Activated CD4-positive, alpha-beta memory T cell treated with anti-CD3 and anti-CD28 coated beads for 36 hours (primary cell): ENCODE measurements around the gene SUPT20H. TPM values are rescaled to one million over a fixed set of nuclear protein-coding genes. Genes with fewer than 3 reads are reported as not detected.
"Not testable (repeated sequence)": the region's sequence is repeated elsewhere in the genome, so short reads cannot be mapped to it uniquely, and the experiment has no call there.

ENCODE experiments used
- CTCF ChIA-PET: fragments of 350-600 bp; sonication (Branson Sonifier 250); formaldehyde crosslinking; loops from one replicate; lab custom pipeline; 2021; ENCODE audit warnings: antibody characterized with exemption, inconsistent platforms; lab: Charles Lee
- POLR2A ChIA-PET: fragments of 350-600 bp; sonication (Branson Sonifier 250); formaldehyde crosslinking; loops from one replicate; lab custom pipeline; 2021; ENCODE audit warnings: antibody characterized with exemption; lab: Charles Lee
- DNase-seq: peaks from one replicate; pipeline ENCODE4 v3.0.0-alpha.2; 2020
- H3K27ac Mint-ChIP-seq: one replicate; pipeline ENCODE4 v1.8.0; 2021; ENCODE audit warnings: mixed read lengths
- H3K27me3 Mint-ChIP-seq: one replicate; pipeline ENCODE4 v1.8.0; 2021; ENCODE audit warnings: mixed read lengths
- H3K36me3 Mint-ChIP-seq: one replicate; pipeline ENCODE4 v1.8.0; 2021; ENCODE audit warnings: mixed read lengths
- H3K4me1 Mint-ChIP-seq: one replicate; pipeline ENCODE4 v1.8.0; 2021; ENCODE audit warnings: low read depth, mixed read lengths
- H3K4me3 Mint-ChIP-seq: one replicate; pipeline ENCODE4 v1.8.0; 2021; ENCODE audit warnings: mild to moderate bottlenecking, mixed read lengths
- H3K9me3 Mint-ChIP-seq: one replicate; pipeline ENCODE4 v1.8.0; 2021; ENCODE audit warnings: mixed read lengths
- intact Hi-C: fragments of 100-400 bp; cut with micrococcal nuclease; formaldehyde crosslinking; loops from one replicate; pipeline ENCODE4 v1.15.1; 2023
- total RNA-seq, 2 experiments: library from RNA; stranded (reverse); gene quantifications; one replicate each; pipeline ENCODE4 v1.2.3, GENCODE V29; 2021

Gene SUPT20H
- total RNA-seq, 2 experiments from 2014 or later: 56.8 TPM

DNA sequence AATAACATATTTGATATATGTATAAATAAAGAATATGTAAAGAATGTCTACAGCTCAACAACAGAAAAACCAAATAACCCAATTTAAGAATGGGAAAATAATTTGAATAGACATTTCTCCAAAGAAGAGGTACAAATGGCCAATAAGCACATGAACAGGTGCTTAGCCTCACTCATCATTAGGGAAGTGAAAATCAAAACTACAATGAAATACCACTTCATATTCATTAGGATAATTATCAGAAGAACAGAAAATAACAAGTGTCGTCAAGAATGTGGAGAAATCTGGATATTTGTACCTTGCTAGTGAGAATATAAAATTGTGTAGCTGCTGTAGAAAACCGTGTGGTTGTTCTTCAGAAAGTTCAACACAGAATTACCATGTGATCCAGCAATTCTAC, 8.4 kb upstream of the SUPT20H start:
- intact Hi-C loops: loop anchor here (10.0 kb wide), 1 partner anchor 213 kb away; no protein-coding TSS in a partner anchor
- Mint-ChIP-seq H3K4me1 (no peaks in the 10 kb centered on the region), H3K27me3 (peaks cover 2% of the 10 kb centered on the region), H3K4me3 (no peak overlapping the region), H3K9me3 (no peaks in the 10 kb centered on the region), H3K27ac (no peak overlapping the region), H3K36me3 (no peaks in the 10 kb centered on the region)
- POLR2A ChIA-PET: no interaction called here
- no peak for DNase-seq
- CTCF ChIA-PET: interaction anchor here (0.6 kb wide), 1 partner anchor 68 kb away, joined by 3 read pairs; no protein-coding TSS in a partner anchor

DNA sequence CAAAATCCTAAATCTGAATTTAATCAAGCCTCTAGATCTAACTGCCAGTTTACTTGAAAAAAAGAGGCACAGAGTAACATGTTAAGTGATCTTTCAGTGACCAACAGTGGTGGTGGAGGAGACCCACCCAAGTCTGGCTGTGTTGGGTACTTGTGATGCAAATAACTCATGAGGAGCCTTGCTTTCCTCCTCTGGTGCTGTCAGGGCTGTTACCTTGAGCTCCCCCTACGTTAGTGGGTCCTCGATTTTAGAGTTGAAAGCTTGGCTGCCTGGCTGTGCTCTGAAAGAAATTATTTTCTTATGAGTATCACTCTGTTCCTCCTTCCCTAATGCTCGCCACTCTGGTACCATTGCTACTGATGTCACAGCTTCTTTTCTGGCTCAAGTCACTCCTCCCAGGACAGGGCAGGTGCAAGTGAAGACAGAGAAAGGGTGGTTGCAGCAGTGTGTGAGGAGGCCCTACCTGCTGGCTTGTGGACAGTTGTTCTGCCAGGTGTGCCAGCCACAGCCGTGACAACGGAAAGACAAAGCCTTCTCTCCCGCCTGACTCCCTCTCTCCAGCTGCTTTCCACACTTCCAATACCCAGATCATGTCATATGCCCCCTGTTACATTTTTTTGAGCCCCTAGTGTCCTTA, 6.5 kb upstream of the SUPT20H start:
- POLR2A ChIA-PET: no interaction called here
- Mint-ChIP-seq H3K27me3 (peaks cover 2% of the 10 kb centered on the region), H3K9me3 (no peaks in the 10 kb centered on the region), H3K27ac (no peak overlapping the region), H3K4me1 (no peaks in the 10 kb centered on the region), H3K36me3 (no peaks in the 10 kb centered on the region), H3K4me3 (no peak overlapping the region)
- DNase-seq: no peak
- CTCF ChIA-PET: no interaction called here
- intact Hi-C loops: loop anchor here (10.0 kb wide), 1 partner anchor 211 kb away; no protein-coding TSS in a partner anchor

DNA sequence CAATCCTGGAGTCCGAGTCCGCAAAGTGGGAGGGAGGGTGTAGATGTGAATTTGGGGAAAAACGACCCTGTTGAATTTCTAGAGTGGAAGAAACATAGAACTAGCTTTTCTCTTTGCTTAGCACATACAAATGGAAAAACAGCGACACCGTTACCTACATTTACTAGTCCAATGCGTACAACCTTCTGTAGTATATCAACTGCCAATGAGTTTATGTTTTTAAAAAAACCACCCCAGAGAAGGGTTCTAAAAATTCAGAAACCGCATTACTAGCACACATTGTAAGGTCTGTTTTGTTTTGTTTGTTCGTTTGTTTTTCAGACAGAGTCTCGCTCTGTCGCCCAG, 332 bp upstream of the SUPT20H start:
- POLR2A ChIA-PET: interaction anchor here (1.4 kb wide), 1 partner anchor 59 kb away, joined by 4 read pairs; the partner anchor contains the start of gene EXOSC8
- Mint-ChIP-seq H3K4me1 (peaks cover 24% of the 10 kb centered on the region), H3K4me3 (peak overlapping the region; percentile 89), H3K27ac (peak overlapping the region; percentile 94), H3K9me3 (peaks cover 7% of the 10 kb centered on the region), H3K36me3 (peaks cover 12% of the 10 kb centered on the region), H3K27me3 (no peaks in the 10 kb centered on the region)
- intact Hi-C loops: loop anchor here (1.0 to 10.0 kb wide), 5 partner anchors 61 to 1289 kb away; partner anchors contain the start of genes ALG5, SPART and UFM1
- CTCF ChIA-PET: no interaction called here
- DNase-seq: no peak

DNA sequence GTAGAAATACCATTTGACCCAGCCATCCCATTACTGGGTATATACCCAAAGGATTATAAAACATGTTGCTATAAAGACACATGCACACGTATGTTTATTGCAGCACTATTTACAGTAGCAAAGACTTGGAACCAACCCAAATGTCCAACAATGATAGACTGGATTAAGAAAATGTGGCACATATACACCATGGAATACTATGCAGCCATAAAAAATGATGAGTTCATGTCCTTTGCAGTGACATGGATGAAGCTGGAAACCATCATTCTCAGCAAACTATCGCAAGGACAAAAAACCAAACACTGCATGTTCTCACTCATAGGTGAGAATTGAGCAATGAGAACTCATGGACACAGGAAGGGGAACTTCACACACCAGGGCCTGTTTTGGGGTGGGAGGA, 3.3 kb downstream of the SUPT20H start:
- CTCF ChIA-PET, POLR2A ChIA-PET, H3K27ac Mint-ChIP-seq, H3K27me3 Mint-ChIP-seq, intact Hi-C loops, H3K4me3 Mint-ChIP-seq, DNase-seq: not testable (repeated sequence)
- Mint-ChIP-seq H3K4me1 (peaks cover 52% of the 10 kb centered on the region), H3K9me3 (peaks cover 14% of the 10 kb centered on the region), H3K36me3 (peaks cover 28% of the 10 kb centered on the region)

DNA sequence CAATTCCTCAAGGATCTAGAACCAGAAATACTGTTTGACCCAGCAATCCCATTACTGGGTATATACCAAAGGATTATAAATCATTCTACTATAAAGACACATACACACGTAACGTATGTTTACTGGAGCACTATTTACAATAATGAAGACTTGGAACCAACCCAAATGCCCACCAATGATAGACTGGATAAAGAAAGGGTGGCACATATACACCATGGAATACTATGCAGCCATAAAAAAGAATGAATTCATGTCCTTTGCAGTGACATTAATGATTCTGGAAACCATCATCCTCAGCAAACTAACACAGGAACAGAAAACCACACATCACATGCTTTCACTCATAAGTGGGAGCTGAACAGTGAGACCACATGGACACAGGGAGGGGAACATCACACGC, 6.4 kb downstream of the SUPT20H start:
- POLR2A ChIA-PET, H3K27me3 Mint-ChIP-seq, H3K4me3 Mint-ChIP-seq, CTCF ChIA-PET, intact Hi-C loops, H3K27ac Mint-ChIP-seq, DNase-seq: not testable (repeated sequence)
- H3K4me1 Mint-ChIP-seq: peaks cover 47% of the 10 kb centered on the region
- peaks cover 14% of the 10 kb centered on the region for H3K9me3 Mint-ChIP-seq
- peaks cover 31% of the 10 kb centered on the region for H3K36me3 Mint-ChIP-seq

DNA sequence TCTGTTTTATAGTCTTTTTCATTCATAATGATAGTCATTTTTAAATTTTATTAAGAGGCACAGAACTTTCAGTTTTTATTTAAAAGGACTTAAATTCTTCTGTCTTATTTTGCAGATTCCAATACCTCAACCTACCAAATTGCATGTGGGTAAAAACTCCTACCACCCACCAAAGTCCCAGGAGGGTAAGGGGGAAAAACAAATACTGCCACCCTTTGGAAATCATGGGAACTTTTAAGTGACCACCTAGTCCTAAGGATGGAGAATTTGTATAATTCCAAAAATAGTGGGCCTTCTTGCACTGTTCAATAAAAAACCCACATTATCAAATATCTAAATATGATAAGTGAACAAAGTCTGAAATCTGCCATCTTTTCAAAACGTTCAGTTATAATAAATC, 9.7 kb downstream of the SUPT20H start:
- POLR2A ChIA-PET: no interaction called here
- Mint-ChIP-seq H3K36me3 (peaks cover 29% of the 10 kb centered on the region), H3K4me3 (no peak overlapping the region), H3K9me3 (peaks cover 7% of the 10 kb centered on the region), H3K27me3 (no peaks in the 10 kb centered on the region), H3K27ac (no peak overlapping the region), H3K4me1 (peaks cover 36% of the 10 kb centered on the region)
- CTCF ChIA-PET: no interaction called here
- no peak for DNase-seq
- intact Hi-C loops: no loop called here

DNA sequence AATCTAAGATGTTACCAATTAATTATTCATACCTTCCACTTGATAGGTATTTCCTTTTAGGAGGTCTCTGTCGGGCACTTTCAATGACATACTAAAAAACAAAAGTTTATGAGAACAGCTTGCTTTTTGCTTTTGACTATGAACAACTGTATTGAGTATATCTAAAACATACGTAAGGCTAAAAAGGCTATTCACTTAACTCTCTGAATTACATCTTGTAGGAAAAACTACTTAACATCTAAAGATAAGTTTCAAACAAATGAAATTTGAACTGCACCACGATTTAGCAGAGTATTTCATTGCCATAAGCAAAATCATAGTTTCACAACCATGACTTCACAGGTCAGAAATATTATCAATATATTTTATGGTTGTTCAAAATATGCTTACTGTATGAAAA, 11.6 kb downstream of the SUPT20H start:
- Mint-ChIP-seq H3K4me1 (peaks cover 22% of the 10 kb centered on the region), H3K9me3 (no peaks in the 10 kb centered on the region), H3K27me3 (no peaks in the 10 kb centered on the region), H3K36me3 (peaks cover 25% of the 10 kb centered on the region), H3K27ac (no peak overlapping the region), H3K4me3 (no peak overlapping the region)
- ChIA-PET CTCF (interaction anchor here (0.7 kb wide), 1 partner anchor 28 kb away, joined by 3 read pairs; no protein-coding TSS in a partner anchor), POLR2A (no interaction called here)
- no peak for DNase-seq
- intact Hi-C loops: no loop called here

DNA sequence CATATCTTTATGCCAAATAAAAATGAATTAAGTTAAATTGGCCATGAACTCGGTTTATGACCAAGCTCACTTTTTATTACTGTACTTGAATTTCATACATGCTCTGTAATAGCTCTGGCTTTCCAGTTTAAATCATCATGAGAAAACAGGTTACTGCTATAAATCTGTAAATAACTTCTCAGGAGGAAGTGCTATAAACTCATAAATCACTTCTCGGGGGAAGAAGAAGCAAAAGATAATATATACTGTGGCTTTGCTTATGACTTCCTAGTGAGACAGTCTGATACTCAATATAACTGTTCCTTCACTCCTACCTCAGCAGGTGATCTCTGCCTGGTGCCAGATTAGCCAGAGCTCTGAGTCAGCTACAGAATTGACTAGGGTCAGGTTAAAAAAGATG, 12.5 kb downstream of the SUPT20H start:
- Mint-ChIP-seq H3K27me3 (no peaks in the 10 kb centered on the region), H3K4me3 (no peak overlapping the region), H3K36me3 (peaks cover 27% of the 10 kb centered on the region), H3K27ac (no peak overlapping the region), H3K4me1 (peaks cover 14% of the 10 kb centered on the region), H3K9me3 (no peaks in the 10 kb centered on the region)
- DNase-seq: peak; percentile 35
- ChIA-PET POLR2A (no interaction called here), CTCF (no interaction called here)
- intact Hi-C loops: no loop called here

DNA sequence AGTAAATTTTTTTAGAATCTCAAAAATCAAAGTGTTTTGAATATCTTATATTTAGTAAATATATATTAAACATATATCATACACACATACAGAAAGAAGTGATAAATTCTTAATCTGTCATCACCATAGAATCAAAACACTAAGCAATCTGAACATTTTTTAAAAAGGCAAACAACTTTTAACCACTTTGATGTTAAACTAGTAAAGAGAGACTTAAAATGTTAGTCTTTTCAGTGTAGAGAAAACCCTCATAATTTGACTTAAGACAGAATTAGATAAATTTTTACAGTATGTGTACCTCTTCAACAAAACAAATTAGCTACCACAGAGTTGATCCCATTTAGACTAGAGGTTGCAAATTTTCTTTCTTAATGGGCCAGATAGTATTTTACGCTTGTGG, 13.4 kb downstream of the SUPT20H start:
- intact Hi-C loops: no loop called here
- Mint-ChIP-seq H3K4me3 (no peak overlapping the region), H3K36me3 (peaks cover 32% of the 10 kb centered on the region), H3K4me1 (peaks cover 7% of the 10 kb centered on the region), H3K27ac (no peak overlapping the region), H3K27me3 (no peaks in the 10 kb centered on the region), H3K9me3 (no peaks in the 10 kb centered on the region)
- ChIA-PET POLR2A (interaction anchor here (1.2 kb wide), 1 partner anchor 13 kb away, joined by 4 read pairs; no protein-coding TSS in a partner anchor), CTCF (no interaction called here)
- DNase-seq: no peak

DNA sequence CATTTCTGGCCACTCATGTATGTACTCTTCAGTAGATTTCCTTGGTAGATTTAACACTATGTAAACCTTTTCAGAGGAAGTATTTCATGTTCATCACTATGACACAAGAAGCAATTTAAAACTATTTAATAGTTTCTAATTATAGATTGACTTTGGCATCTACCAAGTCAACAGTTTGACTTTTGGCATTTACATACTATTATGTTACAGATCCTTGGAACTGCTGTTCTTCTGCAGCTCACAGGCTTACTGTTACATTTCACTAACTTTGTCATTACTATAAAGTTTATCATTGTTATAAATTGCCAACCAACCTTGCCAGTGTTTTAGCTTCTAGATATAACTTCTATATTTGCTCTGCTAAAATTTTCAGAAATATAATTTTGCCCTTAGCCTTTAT, 18.7 kb downstream of the SUPT20H start:
- Mint-ChIP-seq H3K36me3 (peaks cover 33% of the 10 kb centered on the region), H3K4me3 (no peak overlapping the region), H3K9me3 (no peaks in the 10 kb centered on the region), H3K27me3 (no peaks in the 10 kb centered on the region), H3K27ac (no peak overlapping the region), H3K4me1 (no peaks in the 10 kb centered on the region)
- intact Hi-C loops: no loop called here
- ChIA-PET POLR2A (no interaction called here), CTCF (no interaction called here)
- no peak for DNase-seq

DNA sequence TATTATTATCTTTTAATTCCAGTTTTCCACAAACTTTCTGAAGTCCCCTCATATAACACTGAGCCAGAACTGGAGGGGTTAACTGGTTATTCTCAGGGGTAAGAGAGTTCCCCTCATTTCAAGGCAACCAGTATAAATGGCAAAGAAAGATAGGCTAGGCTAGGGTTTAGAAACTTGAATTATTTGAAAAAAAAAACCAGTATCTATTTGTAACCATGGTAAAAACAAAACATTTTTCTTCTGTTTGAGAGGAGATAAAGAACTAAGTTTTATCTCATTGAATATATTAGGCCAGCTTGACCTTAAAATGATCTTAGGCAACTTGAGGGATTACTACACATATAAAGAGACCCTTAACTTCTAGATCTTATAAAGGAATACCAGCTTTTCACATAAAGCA, 19.6 kb downstream of the SUPT20H start:
- peaks cover 35% of the 10 kb centered on the region for H3K36me3 Mint-ChIP-seq

DNA sequence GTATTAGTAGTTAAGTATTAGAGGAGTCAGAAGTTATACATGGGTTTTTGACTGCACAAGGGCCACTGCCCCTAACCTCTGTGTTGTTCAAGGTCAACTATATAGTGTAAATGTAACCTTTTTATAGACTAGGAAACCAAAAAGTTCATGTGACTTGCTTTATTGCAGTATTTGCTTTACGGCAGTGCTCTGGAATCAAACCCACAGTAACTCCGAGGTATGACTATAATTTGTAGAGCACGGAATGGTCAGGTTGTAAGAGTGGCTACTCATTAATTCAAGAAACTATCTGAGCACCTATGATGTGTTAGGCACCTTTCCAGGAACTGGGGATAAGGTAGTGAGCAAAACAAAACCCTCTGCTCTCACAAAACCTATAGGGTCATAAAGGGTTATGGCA, 22.2 kb downstream of the SUPT20H start:
- no peak for DNase-seq
- H3K27me3 Mint-ChIP-seq: no peaks in the 10 kb centered on the region
- ChIA-PET CTCF (no interaction called here), POLR2A (no interaction called here)
- intact Hi-C loops: no loop called here
- no peak overlapping the region for H3K4me3 Mint-ChIP-seq
- H3K36me3 Mint-ChIP-seq: peaks cover 35% of the 10 kb centered on the region
- no peaks in the 10 kb centered on the region for H3K4me1 Mint-ChIP-seq
- no peak overlapping the region for H3K27ac Mint-ChIP-seq
- H3K9me3 Mint-ChIP-seq: no peaks in the 10 kb centered on the region

More for the DNA sequence above, 19.6 kb downstream of the SUPT20H start:
- Mint-ChIP-seq H3K4me1 (no peaks in the 10 kb centered on the region), H3K4me3 (no peak overlapping the region), H3K9me3 (no peaks in the 10 kb centered on the region), H3K27me3 (no peaks in the 10 kb centered on the region), H3K27ac (no peak overlapping the region)
- ChIA-PET CTCF (no interaction called here), POLR2A (no interaction called here)
- DNase-seq: no peak
- intact Hi-C loops: no loop called here

DNA sequence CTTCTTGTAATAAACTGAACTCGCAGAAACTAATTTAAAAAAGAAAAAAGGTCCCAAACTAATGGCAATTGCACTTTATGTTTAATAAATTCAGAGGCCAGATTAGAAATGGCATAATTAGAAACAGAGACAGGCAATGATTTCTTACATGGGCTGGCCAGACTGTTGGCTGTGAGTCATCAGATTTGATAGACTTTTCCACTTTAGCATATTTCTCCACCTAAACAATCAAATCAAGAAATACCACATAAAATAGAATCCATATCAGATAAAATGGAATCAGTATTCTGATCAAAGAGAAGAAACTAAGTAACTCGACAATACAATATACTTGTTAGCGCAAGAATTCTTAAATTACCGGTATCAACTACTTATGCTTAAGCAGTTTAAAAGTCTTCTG, 29.9 kb downstream of the SUPT20H start:
- intact Hi-C loops: no loop called here
- H3K36me3 Mint-ChIP-seq: peaks cover 33% of the 10 kb centered on the region
- ChIA-PET POLR2A (no interaction called here), CTCF (no interaction called here)
- no peaks in the 10 kb centered on the region for H3K4me1 Mint-ChIP-seq
- H3K27ac Mint-ChIP-seq: no peak overlapping the region
- no peaks in the 10 kb centered on the region for H3K27me3 Mint-ChIP-seq
- H3K4me3 Mint-ChIP-seq: no peak overlapping the region
- no peaks in the 10 kb centered on the region for H3K9me3 Mint-ChIP-seq
- no peak for DNase-seq
